ENCODE data around the gene INPP5A.
"Not testable (repeated sequence)": the region's sequence is repeated elsewhere in the genome, so short reads cannot be mapped to it uniquely, and the experiment has no call there.

The INPP5A gene

DNA sequence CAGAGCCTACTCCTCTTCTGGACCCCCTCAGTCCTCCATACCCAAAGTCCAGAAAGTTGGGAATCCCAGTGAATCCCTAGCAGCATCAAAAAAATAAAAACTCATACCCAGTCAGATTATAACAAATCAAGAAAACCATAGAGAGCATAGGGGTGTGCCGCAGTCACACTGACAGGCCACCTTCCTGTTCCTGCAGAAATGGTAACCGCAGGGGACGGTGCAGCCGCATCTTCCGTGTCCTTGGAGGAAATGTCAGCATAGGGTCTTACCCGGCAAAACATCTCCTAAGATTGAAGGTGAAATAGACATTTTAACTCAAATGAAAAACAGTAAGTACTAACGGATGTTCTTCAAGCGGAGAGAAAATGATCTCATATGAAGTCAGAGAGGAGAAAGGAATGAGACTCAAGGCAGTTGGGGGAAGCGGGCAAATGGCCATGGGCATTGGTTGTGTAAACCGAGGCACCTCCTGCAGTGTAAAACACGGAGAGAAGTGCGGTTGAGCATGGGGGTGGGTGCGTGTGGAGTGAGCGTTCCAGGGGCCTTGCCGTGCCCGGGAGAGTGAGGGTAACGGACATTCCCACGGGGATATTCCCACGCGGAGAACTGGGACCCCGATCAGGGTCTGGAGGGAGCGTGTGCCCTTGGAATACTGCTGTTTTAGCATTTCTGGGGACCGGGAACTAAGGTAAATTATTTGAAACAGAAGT lies 137.6 kb downstream of the INPP5A start:
- DNase-seq = no peak

DNA sequence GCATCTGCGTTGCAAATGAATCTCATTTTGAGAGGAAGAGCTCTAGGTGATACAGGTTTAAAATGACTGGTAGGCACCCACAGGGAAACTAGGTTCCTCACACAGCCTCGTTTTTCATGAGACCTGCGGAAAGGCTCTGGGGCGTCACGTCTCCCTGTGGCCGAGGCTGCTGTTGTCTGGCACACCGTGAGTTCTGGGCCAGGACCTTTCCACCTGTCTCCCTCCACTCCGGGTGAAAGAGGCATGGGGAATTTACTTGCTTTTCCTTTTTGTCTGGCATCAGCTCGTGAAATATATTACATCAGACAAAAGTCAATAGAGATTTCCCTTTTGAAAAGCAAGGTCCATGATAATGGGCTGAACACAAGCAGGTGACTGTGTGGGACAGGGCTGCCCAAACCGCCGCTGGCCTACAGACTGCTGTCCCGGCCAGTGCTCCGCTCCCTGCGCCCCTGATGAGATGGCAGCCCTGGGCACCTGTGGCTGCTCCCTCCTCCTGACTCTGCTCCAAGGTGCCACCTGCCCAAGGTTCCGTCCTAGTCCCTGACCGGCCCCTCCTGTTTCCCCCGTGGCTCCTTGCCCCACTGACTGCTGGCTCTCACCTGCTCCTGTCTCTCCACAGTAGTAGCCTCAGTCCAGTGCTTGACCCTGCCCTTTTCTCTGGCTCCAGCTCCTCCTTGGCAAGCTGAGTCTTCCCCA lies 138.8 kb downstream of the INPP5A start:
- DNase-seq = no peak

DNA sequence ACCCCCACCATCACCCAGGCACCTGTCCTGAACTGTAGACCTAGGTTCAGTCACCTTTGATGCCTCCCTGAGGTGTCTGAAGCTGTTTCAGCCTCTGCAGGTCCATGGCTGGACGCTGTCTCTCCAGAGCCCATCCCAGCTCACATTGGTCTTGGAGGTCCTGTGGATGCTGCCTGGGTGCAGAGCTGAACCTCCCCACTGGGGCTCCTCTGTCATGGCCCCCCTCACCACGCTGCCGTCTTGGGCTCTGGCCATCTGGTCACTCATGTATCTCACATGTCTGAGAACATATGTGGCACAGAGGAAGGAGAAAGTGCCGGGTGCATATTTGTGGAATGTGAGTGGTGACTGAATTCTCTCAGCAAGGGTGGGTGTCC lies 139.5 kb downstream of the INPP5A start:
- DNase-seq = no peak

DNA sequence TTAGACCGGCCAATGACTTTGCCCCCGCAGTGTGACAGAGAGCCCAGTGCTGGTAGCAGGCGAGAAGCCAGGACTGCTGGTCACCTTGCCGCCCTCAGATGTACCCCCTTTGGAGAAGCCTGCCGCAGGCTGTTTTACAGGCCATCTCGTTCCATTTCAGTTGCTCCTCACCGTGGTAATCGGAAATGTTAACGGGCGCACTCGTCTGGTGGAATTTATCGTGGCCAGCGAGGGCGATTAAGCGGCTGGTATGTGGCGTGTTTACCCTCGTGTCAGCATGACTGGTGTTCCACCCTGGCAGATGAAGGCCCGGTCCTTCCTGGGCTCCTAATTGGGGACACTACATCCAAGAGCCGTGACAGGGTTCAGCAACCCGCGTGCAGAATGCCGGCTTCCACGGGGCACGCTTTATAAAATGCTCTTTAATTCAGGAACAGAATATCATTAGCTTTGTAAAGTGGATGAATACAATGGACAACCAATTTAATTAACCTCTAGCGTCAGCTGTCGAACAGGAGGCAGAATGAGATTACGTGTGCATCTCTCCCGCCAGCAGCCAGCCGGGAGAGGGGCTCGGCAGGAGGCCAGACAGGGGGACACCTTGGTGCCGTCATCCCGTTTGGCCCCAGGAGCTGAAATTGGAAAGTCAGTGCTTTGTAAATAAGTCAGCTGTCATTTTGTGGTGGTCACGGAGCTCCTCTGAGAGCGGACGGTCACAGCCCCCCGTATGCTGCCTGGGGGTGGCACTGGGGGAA lies 140.1 kb downstream of the INPP5A start:
- DNase-seq = no peak

DNA sequence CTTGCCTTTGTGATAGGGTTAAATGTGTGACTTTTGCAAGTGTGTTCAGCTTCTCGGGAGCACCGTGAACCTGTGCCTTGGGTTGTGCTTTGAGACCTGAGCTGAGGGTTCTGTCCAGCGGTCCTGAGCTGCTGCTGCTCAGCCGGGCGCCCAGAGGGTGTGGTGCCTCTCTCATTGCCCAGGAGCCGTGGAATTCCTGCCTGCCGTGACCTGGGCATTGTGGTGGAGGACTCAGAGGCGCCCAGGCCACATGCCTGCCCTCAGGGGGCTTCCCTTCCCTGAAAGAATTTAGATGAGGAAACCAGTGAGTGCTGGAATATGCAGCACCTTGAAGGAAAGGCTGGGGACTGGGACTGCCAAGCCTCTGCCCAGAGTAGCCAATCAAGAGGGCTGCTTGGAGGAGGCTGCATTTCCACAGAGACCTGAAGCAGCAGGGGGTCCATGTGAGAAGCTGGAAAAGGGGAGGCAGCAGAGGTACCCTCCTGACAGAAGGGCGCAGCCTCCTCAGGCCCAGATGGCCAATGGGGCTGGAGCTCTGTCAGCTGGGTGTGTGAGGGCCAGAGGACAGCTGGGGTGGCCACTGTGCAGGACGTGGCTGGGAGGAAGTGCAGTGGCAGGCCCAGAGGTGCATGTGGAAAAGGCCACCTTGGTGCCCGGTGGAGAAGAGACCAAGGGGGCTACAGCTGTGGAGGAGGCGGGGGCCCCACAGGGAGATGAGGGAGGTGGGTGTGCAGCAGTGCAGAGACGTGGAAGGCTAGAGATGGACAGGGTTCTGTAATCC lies 141.0 kb downstream of the INPP5A start:
- no peak for DNase-seq

DNA sequence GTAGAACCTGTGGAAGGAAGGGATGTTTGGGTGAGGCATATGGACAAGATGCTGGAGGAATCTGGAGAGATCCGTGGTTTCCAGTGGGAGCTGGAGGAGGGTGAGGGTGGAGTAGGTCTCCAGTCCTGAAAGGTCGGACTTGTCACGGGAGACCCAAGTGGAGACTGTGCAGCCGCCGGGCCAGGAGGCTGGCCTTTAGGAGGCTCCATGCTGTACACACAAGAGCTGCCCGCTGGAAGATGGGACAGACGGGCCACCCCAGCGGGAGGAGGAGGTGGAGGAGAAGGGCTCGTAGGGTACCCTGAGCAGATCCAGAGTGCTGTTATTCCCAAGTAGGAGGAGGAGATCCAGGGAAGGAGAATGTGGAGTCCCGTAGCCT lies 141.6 kb downstream of the INPP5A start:
- DNase-seq = no peak

DNA sequence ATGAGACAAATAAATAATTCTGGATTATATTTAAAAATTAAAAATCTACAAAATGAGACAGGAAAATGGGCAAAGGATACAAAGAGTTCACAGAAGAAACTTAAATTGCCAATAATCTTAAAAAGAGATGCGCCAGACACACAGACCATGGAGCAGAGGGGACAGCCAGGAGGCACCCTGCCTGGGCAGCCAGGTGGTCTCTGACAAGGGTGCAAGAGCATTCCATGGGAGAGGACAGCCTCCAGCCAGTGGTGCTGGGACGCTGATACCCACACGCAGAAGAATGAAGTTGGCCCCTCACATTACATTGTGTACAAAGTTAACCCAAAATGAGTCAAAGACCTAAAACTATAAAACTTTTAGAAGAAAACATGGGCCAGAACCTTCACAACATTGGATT lies 142.1 kb downstream of the INPP5A start:
- DNase-seq = no peak

DNA sequence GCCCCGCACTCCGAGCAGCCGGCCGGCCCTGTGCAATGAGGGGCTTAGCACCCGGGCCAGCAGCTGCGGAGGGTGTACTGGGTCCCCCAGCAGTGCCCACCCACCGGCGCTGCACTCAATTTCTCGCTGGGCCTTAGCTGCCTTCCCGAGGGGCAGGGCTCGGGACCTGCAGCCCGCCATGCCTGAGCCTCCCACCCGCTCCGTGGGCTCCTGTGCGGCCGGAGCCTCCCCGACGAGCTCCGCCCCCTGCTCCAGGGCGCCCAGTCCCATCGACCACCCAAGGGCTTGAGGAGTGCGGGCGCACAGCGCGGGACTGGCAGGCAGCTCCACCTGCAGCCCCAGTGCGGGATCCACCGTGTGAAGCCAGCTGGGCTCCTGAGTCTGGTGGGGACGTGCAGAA lies 143.2 kb downstream of the INPP5A start:
- not testable (repeated sequence) for DNase-seq

DNA sequence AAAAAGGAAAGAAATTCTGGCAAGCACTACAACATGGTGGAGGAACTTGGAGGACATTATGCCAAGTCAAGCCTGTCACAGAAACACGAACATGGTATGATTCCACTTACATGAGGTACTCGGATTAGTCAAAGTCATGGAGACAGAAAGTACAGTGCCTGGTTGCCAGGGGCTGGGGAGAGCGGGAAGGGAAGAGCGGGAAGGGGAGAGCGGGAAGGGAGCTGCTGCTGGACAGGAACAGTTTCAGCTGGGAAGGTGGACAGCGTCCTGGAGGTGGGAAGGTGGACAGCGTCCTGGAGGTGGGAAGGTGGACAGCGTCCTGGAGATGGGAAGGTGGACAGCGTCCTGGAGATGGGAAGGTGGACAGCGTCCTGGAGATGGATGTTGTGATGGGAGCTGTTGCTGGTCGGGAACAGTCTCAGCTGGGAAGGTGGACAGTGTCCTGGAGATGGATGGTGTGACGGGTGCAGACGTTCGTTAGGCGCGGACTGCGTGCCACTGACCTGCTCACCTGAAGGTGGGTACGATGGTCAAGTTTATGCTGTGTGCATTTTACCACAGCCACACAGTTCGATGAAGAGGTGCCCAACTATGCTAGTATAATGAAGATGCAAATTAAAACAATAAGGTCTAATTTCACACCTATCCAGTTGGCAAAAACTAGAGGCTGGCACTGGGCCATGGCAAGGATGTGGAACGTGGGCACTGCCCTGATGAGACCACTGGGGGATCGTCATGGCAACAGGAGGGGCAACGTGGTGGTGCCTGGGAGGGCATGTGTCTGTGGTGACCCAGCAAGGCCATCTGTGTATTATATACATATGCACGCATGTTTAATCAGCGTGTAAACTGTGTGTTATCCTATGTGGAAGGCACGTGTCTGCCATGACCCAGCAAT lies 144.5 kb downstream of the INPP5A start:
- DNase-seq = no peak

DNA sequence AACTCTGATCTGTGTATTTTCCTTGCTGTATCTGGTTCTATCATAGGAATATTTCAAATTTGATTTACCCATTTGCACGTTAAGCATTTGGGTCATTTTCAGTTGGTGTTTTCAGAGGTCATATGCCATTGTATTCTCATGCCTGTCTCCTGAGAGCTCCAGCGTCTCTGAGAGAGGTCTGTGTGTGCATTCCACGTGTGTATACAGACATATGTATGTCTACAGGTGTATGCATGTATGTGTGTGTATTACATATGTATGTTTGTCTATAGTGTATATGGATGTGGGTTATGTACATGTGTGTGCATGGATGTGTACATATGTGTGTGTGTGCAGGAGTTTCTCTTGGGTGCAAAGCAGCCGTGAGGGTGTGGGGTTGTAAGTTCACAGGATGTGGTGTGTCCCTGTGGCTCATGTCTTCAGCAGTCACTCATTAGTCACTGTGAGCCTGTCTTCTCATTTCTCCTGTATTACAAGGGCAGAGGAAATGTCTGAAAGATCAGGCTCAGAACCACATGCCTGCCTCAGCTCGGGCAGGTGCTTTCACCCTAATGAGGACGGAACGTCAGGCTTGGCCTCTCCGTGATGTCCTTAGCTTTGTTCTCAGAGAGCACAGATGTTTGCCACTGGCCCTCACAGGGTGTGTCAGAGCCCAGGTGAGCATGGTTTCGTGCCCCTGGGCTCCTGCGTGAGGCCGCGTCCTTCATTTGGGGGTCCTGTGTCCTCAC lies 146.7 kb downstream of the INPP5A start:
- no peak for DNase-seq

DNA sequence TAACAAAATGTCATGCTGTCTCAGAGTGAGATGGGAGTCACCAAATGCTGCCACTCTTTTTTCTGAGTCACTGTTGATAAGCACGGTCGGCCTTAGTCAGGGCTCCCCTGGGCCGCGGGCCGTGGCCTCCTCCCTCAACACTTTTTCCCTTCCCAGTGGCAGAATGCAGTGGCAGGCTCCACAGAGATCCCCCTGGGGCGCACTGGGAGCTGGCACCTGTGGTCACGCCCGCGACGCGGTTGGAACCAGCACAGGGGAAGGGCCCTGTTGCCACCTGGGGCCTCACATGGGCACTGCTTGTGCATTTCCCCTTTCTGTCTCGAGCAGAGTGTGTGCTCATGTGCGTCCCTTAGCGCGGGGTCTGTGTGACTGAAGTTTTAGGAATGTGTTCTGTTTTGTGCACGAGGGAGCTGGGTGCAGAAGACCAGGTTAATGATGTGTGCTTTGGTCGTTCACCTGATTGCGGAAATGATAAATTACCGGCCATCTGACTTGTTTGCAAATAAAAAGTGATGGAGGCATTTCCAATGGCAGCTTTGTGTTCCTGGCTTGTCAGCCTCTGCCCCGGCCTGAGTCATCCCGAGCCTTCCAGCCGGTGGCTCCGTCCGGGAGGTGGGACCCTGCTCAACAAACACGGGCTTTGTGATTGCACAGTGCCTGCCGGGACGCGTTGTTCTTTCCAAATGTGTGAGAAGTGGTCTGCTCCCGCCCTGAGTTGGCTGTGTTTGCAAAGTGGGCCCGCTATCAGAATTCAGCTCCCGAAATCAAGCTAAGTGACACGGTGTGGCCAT lies 147.7 kb downstream of the INPP5A start:
- DNase-seq = peak; percentile 52

DNA sequence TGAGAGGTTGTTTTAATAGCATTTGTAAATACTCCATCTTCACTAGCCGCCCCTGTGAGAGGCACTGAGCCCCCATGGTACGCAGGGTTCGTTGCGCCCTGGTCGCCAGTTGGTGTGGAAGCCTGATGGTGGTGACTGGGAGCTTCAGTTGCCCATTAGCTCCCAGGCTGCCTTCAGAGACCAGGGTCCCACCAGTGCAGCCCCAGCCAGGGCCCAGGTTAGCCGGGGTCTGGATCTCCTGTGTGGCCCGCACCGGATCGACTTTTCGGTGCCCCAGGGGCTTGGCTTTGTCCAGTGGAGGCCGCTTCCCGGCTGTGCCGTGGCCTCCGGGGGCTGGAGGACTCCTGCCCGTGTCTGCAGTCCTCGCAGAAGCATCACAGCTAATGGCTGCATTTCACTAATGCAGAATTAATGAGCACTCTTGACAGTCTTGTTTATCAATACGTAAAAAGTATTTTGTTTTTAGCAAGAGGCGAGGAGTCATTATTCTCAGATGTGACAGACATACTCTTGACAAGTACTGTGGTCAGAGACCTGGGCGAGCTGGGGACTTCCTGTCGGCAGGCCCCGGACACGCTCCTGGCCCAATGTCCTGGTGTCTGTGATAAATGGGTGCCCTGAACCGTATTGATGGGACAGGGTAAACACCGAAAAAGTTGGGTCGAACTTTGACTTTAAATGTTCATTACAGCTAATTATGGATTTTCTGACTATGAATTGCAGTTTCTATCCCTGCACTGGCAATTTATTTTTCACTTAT lies 148.5 kb downstream of the INPP5A start:
- no peak for DNase-seq

DNA sequence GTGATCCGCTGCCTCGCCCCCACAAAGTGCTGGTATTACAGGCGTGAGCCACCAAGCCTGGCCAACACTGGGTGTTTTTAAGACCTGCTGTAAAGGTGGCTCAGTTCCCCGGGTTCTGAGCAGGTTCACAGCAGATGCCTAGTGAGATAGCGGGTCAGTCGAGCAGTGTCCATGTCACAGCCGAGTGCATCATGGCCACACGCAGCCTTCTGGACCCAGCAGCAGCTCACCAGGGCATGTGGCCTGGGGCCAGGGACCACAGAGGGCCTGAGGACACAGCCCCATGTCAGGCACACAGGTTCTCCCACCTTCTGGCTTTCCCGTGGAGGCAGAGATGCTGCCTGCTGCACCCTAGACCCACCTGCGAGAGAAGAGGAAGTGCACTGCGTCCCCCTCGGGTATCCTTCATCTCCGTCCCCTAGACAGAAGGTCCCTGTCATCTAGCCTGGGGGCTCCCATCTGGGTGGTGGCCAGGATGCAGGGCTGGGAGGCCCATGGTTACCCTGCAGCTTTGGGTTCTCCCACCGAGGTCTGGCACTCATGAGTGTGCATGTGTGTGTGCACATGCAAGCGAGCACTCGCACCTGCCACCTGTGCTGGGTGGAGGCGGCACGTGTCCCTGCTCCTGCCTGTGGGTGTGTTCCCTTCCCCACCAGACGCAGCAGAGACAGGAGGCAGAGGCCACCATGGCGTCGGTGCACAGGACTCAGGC lies 149.8 kb downstream of the INPP5A start:
- no peak for DNase-seq

DNA sequence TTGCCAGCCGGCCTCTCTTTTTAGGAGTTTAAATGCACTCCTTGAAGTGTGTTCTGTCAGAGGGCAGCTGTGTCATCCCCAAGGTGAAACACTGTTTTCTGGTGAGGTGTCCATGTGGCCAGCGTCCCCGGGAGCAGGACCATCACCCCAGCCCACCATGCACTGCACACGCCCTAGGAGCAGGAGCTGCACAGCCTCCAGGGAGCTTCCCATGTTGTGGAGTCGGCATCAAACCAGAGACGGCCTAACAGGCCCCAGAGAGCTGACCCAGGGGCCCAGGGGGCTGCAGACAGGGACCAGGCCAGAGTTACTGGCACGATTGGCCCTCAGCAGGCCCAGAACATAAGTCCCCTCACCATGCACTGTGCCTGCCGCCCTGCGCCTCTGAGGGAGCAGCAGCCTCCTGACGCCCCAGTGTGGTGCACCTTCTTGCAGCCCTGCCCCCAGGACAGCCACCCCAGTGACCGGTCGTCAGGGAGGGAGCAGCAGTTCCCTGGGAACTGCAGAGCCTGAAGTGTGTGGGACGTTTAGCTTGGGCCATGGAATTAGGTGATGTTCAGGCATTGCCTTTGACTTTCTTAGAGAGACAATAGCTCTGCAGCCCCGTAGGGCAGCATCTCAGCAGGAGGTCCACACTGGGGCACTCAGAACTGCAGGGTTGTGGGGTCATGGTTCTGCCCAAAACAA lies 150.4 kb downstream of the INPP5A start:
- no peak for DNase-seq

DNA sequence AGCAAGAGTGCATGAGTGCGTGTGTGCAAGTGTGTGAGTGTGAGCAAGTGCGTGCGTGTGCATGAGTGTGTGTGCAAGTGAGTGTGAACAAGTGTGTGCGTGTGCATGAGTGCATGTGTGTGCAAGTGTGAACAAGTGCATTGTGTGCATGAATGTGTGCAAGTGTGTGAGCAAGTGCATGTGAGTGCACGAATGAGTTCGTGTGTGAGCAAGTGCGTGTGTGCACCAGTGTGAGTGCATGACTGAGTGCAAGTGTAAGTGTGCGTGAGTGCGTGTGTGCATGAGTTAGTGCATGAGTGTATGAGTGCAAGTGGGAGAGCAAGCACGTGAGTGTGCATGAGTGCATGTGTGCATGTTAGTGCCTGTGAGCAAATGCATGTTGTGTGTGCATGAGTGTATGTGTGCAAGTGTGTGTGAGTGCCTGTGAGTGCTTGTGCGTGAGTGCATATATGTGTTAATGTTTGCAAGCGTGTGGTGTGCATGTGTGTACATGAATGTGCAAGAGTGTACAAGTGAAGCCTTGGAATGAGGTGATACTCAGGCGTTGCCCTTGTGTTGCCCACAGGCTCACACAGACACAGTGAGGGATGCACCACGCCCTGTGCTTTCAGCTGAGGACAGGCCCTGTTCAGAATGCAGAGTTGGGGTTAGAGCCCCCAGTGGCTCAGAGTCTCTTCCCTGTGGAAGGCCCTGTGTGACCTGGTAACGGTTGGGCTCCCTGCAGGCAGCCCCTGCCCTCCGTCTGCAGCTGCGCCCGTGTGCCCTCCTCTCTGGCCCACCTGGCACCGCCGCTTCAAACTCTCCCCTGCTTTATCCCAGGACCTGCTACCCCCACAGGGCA lies 151.2 kb downstream of the INPP5A start:
- DNase-seq = no peak

DNA sequence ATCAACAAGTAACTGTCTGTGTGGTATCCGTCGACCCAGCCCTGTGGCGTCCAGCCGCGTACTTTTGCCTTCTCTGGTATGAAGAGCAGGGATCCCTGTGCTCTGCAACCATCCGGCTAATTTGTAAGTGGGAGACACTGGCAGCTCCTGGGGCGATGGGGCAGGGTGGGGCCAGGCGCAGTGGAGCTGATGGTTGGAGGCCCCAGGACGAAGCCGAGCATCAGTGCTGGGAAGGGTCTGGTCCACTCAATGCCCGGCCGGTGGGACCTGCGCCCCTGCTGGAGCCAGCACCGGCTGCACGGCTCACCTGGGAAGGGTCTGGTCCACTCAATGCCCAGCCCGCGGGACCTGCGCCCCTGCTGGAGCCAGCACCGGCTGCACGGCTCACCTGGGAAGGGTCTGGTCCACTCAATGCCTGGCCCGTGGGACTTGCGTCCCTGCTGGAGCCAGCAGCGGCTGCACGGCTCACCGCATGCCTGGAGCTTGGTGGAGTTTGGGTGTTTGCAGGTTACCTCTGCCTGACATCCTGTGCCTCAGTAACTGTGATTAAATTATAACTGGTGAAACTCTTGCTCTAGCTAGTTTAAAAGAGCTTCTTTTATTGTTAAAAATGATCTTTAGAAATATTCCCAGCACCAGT lies 152.3 kb downstream of the INPP5A start:
- DNase-seq = no peak

DNA sequence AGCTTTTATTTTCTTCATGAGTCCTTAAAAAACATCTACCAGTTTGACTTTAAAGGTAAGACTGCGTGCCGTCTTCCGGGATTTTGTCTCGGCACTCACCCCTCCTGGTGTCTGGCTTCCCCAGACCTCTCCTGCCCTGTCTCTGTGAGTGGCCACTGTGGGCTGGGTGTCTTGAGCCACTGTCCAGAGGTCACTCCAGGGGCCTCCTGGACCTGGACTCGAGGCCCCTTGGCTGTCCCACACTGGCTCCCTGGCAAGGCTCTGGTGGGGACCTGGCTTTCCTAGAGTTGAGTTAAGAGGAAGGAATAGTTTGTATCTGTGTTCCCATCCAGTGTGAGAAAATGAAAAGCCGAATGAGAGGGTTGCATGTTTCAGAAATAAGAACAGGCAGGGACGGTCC lies 152.8 kb downstream of the INPP5A start:
- no peak for DNase-seq
